ENCODE measurements around the gene TFPI2.

Gene TFPI2

DNA sequence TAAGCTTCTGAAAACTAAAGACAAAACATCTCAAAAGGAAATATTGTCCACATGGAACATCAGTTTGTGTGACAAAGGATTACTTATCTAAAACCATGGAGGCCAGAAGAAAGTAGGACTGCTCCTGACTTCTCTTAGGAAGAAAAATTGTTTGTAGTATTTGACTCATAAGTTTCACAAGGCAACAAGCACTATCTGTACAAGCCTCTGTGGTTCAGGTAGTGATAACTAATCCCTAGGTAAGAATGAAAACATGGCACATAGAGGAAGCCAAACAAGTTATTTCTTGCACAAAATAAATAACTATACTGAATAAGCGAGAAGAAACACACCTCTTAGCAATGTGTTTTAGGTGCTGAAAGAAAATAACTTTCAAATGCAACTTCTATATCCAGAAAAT lies 30.3 kb downstream of the TFPI2 start:
- TF ChIP-seq, protein P1, sequence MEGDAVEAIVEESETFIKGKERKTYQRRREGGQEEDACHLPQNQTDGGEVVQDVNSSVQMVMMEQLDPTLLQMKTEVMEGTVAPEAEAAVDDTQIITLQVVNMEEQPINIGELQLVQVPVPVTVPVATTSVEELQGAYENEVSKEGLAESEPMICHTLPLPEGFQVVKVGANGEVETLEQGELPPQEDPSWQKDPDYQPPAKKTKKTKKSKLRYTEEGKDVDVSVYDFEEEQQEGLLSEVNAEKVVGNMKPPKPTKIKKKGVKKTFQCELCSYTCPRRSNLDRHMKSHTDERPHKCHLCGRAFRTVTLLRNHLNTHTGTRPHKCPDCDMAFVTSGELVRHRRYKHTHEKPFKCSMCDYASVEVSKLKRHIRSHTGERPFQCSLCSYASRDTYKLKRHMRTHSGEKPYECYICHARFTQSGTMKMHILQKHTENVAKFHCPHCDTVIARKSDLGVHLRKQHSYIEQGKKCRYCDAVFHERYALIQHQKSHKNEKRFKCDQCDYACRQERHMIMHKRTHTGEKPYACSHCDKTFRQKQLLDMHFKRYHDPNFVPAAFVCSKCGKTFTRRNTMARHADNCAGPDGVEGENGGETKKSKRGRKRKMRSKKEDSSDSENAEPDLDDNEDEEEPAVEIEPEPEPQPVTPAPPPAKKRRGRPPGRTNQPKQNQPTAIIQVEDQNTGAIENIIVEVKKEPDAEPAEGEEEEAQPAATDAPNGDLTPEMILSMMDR (IDR thresholded peaks at IDR 0.05; ENCODE audit: control insufficient read depth, insufficient read depth, low read depth, low read length, missing control alignments), result no peak
- no peak for DNase-seq (ENCODE audit: low read depth)

DNA sequence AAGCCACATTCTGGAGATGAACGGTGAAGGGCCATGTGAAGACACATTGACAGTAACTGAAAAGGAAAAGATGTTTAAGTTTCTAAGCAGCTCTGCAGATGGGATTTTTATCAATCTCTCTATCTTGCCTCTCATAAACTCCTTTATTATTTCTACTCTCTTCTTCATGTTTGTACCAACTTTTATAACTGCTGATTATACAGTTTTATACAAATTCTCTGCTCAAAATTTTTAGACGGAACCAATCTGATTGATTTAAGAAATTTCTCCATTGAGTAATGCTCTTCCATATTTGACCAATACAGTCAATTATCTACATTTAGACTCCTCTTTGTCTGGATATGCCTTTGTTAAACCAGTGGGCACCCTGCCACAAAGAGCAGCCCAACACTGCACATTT lies 31.7 kb downstream of the TFPI2 start:
- TF ChIP-seq, protein P1 (IDR thresholded peaks at IDR 0.05; ENCODE audit: control insufficient read depth, insufficient read depth, low read depth, low read length, missing control alignments), result no peak
- DNase-seq (ENCODE audit: low read depth), result no peak
- no peak overlapping the region for H3K4me3 ChIP-seq (ENCODE audit: control insufficient read depth, low read depth, low read length)

More for the DNA sequence above, 30.3 kb downstream of the TFPI2 start:
- no peak overlapping the region for H3K4me3 ChIP-seq (ENCODE audit: control insufficient read depth, low read depth, low read length)

DNA sequence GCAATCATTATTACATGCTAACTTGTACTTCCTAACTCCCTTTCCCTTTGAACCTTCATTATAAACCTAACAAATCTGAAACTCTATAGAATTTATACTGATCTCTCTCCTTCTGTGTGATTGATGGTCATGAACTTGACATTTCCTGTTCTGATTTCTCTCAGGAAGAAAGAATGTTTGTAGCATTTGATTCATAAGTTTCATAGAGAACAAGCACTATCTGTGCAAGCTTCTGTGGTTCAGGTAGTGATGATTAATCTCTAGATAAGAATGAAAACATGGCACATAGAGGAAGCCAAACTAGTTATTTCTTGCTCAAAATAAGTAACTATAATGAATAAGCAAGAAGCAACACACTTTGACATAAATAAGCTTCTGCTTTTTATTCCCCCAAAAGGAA lies 34.2 kb downstream of the TFPI2 start:
- no peak for DNase-seq (ENCODE audit: low read depth)
- H3K4me3 ChIP-seq (ENCODE audit: control insufficient read depth, low read depth, low read length), result no peak overlapping the region
- TF ChIP-seq, protein P1 (IDR thresholded peaks at IDR 0.05; ENCODE audit: control insufficient read depth, insufficient read depth, low read depth, low read length, missing control alignments), result no peak

DNA sequence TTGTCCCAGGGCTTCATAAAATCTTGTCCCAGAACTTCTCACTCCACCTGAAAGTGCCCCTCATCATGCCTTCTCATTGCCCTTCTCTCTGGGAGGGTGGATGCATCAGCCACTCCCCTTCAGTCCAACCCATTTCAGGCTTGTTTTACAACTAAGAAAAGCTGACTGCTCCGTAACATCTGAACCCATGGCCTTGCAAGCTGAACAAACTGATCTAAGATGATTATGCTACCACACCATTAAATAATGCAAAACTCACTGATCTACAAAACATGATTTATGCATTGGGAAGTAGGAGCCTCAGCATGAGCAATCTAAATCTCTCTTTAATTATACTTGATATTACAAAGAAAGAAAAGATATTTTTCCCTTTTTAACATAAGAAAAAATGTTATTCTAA lies 34.8 kb downstream of the TFPI2 start:
- no peak for DNase-seq (ENCODE audit: low read depth)
- TF ChIP-seq, protein P1 (IDR thresholded peaks at IDR 0.05; ENCODE audit: control insufficient read depth, insufficient read depth, low read depth, low read length, missing control alignments), result no peak
- no peak overlapping the region for H3K4me3 ChIP-seq (ENCODE audit: control insufficient read depth, low read depth, low read length)

DNA sequence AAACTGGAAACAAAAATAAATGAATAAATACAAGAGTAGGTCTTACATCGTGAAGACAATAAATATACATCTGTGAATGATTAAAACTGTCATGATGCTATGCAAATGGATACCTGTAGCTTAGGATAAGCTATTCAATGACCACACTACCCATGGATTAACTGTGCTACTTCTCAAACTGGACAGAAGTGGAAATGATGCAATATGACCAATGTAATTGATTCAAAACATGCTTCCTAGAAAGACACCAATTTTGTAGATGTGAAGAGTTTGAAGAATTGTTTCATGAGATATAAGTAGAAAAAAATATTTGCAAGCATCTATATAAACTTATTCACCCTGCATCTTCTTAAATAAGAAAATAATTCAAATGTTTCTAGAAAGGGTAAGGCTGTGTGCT lies 36.1 kb downstream of the TFPI2 start:
- no peak overlapping the region for H3K4me3 ChIP-seq (ENCODE audit: control insufficient read depth, low read depth, low read length)
- TF ChIP-seq, protein P1 (IDR thresholded peaks at IDR 0.05; ENCODE audit: control insufficient read depth, insufficient read depth, low read depth, low read length, missing control alignments), result no peak
- no peak for DNase-seq (ENCODE audit: low read depth)

DNA sequence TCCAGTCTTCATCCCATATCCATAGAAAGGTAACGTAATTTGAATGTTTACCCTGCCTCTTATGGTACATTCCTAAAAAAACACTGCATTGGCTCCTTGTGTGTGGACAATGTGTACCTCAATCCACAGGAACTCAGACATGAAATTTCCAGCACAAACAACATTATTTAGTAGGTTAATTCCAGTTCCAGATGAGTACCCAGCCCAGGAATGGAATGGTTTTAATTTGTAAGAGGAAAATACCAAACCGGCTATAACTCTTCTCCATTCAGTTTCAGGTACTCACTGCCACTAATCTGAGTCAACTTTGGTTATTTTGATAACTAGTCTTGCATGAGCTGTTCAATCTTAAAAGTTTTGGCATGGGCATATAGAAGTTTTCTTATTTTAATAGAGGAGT lies 39.0 kb downstream of the TFPI2 start:
- H3K4me3 ChIP-seq (ENCODE audit: control insufficient read depth, low read depth, low read length), result no peak overlapping the region
- TF ChIP-seq, protein P1 (IDR thresholded peaks at IDR 0.05; ENCODE audit: control insufficient read depth, insufficient read depth, low read depth, low read length, missing control alignments), result no peak
- peak; percentile 8 for DNase-seq (ENCODE audit: low read depth)

DNA sequence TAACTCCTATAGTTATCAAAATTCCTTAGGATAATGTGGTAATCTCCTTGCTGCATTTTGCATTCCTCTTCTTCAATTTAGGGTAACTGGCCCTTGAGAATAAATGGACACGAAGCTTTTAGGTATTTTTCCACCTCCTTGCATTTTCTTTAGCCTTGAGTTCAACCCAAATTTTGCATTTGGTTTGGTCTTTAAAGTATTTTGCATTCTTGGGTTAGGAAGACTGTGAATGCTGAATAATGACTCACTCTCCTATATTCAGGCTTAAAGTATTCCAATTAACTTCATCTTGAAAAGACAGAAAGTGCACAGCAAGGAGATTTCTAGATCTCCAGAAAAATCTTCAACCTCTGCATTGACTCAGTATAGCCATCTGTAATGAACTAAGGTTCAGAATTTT lies 47.3 kb downstream of the TFPI2 start:
- TF ChIP-seq, protein P1 (IDR thresholded peaks at IDR 0.05; ENCODE audit: control insufficient read depth, insufficient read depth, low read depth, low read length, missing control alignments), result no peak
- H3K4me3 ChIP-seq (ENCODE audit: control insufficient read depth, low read depth, low read length), result no peak overlapping the region
- DNase-seq (ENCODE audit: low read depth), result no peak

Measured in AG09309 (cell line).